ENCODE measurements around the gene SYNE4. TPM values are rescaled to one million over a fixed set of nuclear protein-coding genes. Genes with fewer than 3 reads are reported as not detected.

Gene SYNE4
- total and polyA plus RNA-seq, 9 of the 15 experiments (the other 6 are each of a cell fraction or from before 2014, with no cell fraction given) = 0.03 to 0.65 (median 0.29) TPM

- no peak for TF ChIP-seq FOXO4 (CRISPR knock-in tag; IDR thresholded peaks at IDR 0.05)
- TF ChIP-seq RBM22 (IDR thresholded peaks at IDR 0.05; ENCODE audit: low read depth, low read length, poor library complexity, severe bottlenecking) = peak; percentile 30
- TF ChIP-seq EP300 (IDR thresholded peaks at IDR 0.05; ENCODE audit: low read length) = no peak
- TF ChIP-seq KAT2B (IDR thresholded peaks at IDR 0.05; ENCODE audit: low read depth, low read length) = no peak
- TF ChIP-seq ZHX1 (conservative IDR thresholded peaks at IDR 0.05; ENCODE audit: low read length) = no peak
- no peak for TF ChIP-seq NUFIP1 (IDR thresholded peaks at IDR 0.05; ENCODE audit: partially characterized antibody)
- peak; percentile 57 for TF ChIP-seq SP2 (IDR thresholded peaks at IDR 0.05; ENCODE audit: extremely low read depth, low read depth, low read length, poor library complexity, severe bottlenecking)
- TF ChIP-seq CREB1 (IDR thresholded peaks at IDR 0.05) = no peak
- no peak for TF ChIP-seq CREB1 (CRISPR knock-in tag; IDR thresholded peaks at IDR 0.05)
- TF ChIP-seq ZKSCAN1 (IDR thresholded peaks at IDR 0.05; ENCODE audit: low read depth, low read length) = no peak
- no peak for TF ChIP-seq JUND (IDR thresholded peaks at IDR 0.05; ENCODE audit: borderline replicate concordance, low read depth, low read length)
- no peak for TF ChIP-seq JUND (tag; IDR thresholded peaks at IDR 0.05; ENCODE audit: borderline replicate concordance, low read depth, low read length)
- TF ChIP-seq MXD1 (CRISPR knock-in tag; IDR thresholded peaks at IDR 0.05; ENCODE audit: borderline replicate concordance, poor library complexity, severe bottlenecking) = no peak
- no peak for TF ChIP-seq PATZ1 (CRISPR knock-in tag; IDR thresholded peaks at IDR 0.05; ENCODE audit: borderline replicate concordance)
- TF ChIP-seq SIN3A (IDR thresholded peaks at IDR 0.05; ENCODE audit: borderline replicate concordance in 2 of 2, control insufficient read depth in 1 of 2, low read depth in 2 of 2, low read length in 2 of 2) = no peak; a peak in 1 of 4 replicates
- TF ChIP-seq ZNF764 (CRISPR knock-in tag; IDR thresholded peaks at IDR 0.05; ENCODE audit: low read depth) = no peak
- no peak for TF ChIP-seq ZNF586 (CRISPR knock-in tag; conservative IDR thresholded peaks at IDR 0.05)
- TF ChIP-seq BRF1 (IDR thresholded peaks at IDR 0.05; ENCODE audit: borderline replicate concordance, extremely low read depth, insufficient read length) = no peak
Measured at GRCh38 chr19:36054733-36055686, 46.4 kb upstream of the SYNE4 start, which contains the start of gene WDR62 (continued).

All from K562 (cell line).